OCI-LY3 (cell line): Measurements from ENCODE around the gene METTL18.
"Not testable (repeated sequence)": the region's sequence is repeated elsewhere in the genome, so short reads cannot be mapped to it uniquely, and the experiment has no call there.

Experiments used
- H2AFZ ChIP-seq: fragments of 200-600, 300-600 bp; shearing (Covaris generic); 2 replicates; pipeline ENCODE4 v1.6.0; 2014; ENCODE audit warnings: antibody characterized with exemption, low read depth, low read length
- H3K27ac ChIP-seq: fragments of 200-600, 300-600 bp; sonication (generic); 2 replicates; pipeline ENCODE4 v1.5.1; 2014; ENCODE audit warnings: mild to moderate bottlenecking, low read length, moderate library complexity, mixed read lengths
- H3K27me3 ChIP-seq: fragments of 200-600, 300-600 bp; sonication (generic); 2 replicates; pipeline ENCODE4 v1.6.1; 2014; ENCODE audit warnings: low read depth, low read length, mixed read lengths
- H3K36me3 ChIP-seq: fragments of 200-600, 300-600 bp; sonication (generic); replicated peaks from 2 replicates; pipeline ENCODE3; 2014; ENCODE audit warnings: low read depth, low read length, mixed read lengths
- H3K4me1 ChIP-seq: fragments of 300-600, 200-600 bp; sonication (generic); 2 replicates; pipeline ENCODE4 v1.6.1; 2014; ENCODE audit warnings: low read length, mixed read lengths
- H3K4me2 ChIP-seq: fragments of 200-600, 300-600 bp; sonication (generic); 2 replicates; pipeline ENCODE4 v1.6.1; 2014; ENCODE audit warnings: low read length, mixed read lengths
- H3K4me3 ChIP-seq: fragments of 300-600, 200-600 bp; sonication (generic); 2 replicates; pipeline ENCODE4 v1.5.1; 2014; ENCODE audit warnings: antibody characterized with exemption, mild to moderate bottlenecking, low read length, moderate library complexity
- H3K79me2 ChIP-seq: fragments of 300-600, 200-600 bp; shearing (Covaris generic); 2 replicates; pipeline ENCODE4 v1.6.1; 2014; ENCODE audit warnings: mild to moderate bottlenecking, low read length, mixed read lengths
- H3K9ac ChIP-seq: fragments of 300-600, 200-600 bp; shearing (Covaris generic); 2 replicates; pipeline ENCODE4 v1.6.0; 2014; ENCODE audit warnings: mild to moderate bottlenecking, low read length, moderate library complexity
- H3K9me3 ChIP-seq: fragments of 200-600, 300-600 bp; shearing (Covaris generic); 2 replicates; pipeline ENCODE4 v1.6.1; 2014; ENCODE audit warnings: low read length, mixed read lengths; ENCODE audit not compliant: insufficient read depth
- H4K20me1 ChIP-seq: fragments of 200-600, 300-600 bp; sonication (generic); 2 replicates; pipeline ENCODE4 v1.6.1; 2016; ENCODE audit warnings: low read length, mixed read lengths; ENCODE audit not compliant: insufficient read depth
- EZH2phosphoT487 ChIP-seq: fragments of 200-600 bp; shearing (Covaris generic); IDR thresholded peaks from 2 replicates; pipeline ENCODE4 v1.6.1; 2018; ENCODE audit warnings: antibody characterized with exemption, mixed run types, low read depth
- TF ChIP-seq, protein P1 (sequence below): fragments of 200-600, 300-600 bp; sonication (generic); IDR thresholded peaks from 2 replicates; pipeline ENCODE4 v1.5.1; 2014; ENCODE audit warnings: antibody characterized with exemption, low read length, low read depth

METTL18 gene

GRCh38 chr1:169821500-169821899 lies 26.8 kb upstream of the METTL18 start:
- Histone ChIP-seq H3K4me3 (no peak overlapping the region), H3K4me2 (no peak overlapping the region), H4K20me1 (no peaks in the 10 kb centered on the region), H3K36me3 (peaks cover 56% of the 10 kb centered on the region), H3K27ac (no peak overlapping the region), H3K79me2 (no peaks in the 10 kb centered on the region), H3K9ac (no peak overlapping the region), H3K27me3 (no peaks in the 10 kb centered on the region), H3K4me1 (no peaks in the 10 kb centered on the region), H2AFZ (no peak overlapping the region), H3K9me3 (no peaks in the 10 kb centered on the region)
- TF ChIP-seq, protein P1, sequence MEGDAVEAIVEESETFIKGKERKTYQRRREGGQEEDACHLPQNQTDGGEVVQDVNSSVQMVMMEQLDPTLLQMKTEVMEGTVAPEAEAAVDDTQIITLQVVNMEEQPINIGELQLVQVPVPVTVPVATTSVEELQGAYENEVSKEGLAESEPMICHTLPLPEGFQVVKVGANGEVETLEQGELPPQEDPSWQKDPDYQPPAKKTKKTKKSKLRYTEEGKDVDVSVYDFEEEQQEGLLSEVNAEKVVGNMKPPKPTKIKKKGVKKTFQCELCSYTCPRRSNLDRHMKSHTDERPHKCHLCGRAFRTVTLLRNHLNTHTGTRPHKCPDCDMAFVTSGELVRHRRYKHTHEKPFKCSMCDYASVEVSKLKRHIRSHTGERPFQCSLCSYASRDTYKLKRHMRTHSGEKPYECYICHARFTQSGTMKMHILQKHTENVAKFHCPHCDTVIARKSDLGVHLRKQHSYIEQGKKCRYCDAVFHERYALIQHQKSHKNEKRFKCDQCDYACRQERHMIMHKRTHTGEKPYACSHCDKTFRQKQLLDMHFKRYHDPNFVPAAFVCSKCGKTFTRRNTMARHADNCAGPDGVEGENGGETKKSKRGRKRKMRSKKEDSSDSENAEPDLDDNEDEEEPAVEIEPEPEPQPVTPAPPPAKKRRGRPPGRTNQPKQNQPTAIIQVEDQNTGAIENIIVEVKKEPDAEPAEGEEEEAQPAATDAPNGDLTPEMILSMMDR: no peak
- no peak for TF ChIP-seq EZH2phosphoT487

DNA sequence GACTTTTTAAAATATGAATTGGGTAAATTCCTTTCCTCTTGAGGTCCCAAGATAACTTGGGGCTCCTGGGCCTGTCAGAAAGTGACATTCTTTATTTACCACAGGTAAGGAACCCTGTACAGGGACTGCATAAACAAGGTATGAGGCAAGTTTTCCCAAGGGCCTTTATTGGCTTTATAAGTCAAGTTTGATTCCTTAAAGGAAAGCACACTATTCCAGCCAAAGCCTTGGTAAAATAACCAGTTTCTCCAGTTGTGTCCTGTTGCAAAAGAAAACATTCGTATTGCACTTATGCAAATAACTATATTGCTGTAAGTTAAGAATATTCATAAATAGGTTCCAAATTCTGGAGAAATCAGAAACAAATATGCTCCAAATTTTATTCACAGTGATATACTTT lies 21.9 kb upstream of the METTL18 start:
- H3K79me2 ChIP-seq: 0 out of 2 replicates have a peak, but pooled peaks cover 4% of the 10 kb centered on the region
- no peak overlapping the region for H3K9ac ChIP-seq
- H3K4me3 ChIP-seq: no peak overlapping the region
- H3K27me3 ChIP-seq: no peaks in the 10 kb centered on the region
- H3K4me1 ChIP-seq: no peaks in the 10 kb centered on the region
- H3K9me3 ChIP-seq: no peaks in the 10 kb centered on the region
- peaks cover 69% of the 10 kb centered on the region for H3K36me3 ChIP-seq
- no peak overlapping the region for H2AFZ ChIP-seq
- TF ChIP-seq, protein P1: no peak
- no peak for TF ChIP-seq EZH2phosphoT487
- no peaks in the 10 kb centered on the region for H4K20me1 ChIP-seq
- no peak overlapping the region for H3K4me2 ChIP-seq
- no peak overlapping the region for H3K27ac ChIP-seq

- TF ChIP-seq, protein P1: no peak
- TF ChIP-seq EZH2phosphoT487: no peak
- no peak overlapping the region for H3K9ac ChIP-seq
- no peaks in the 10 kb centered on the region for H4K20me1 ChIP-seq
- no peak overlapping the region for H2AFZ ChIP-seq
- no peak overlapping the region for H3K4me3 ChIP-seq
- H3K79me2 ChIP-seq: peaks cover 7% of the 10 kb centered on the region; the same call in 1 of the 2 replicates
- H3K27ac ChIP-seq: no peak overlapping the region
- peaks cover 69% of the 10 kb centered on the region for H3K36me3 ChIP-seq
- H3K9me3 ChIP-seq: no peaks in the 10 kb centered on the region
- H3K27me3 ChIP-seq: no peaks in the 10 kb centered on the region
- no peaks in the 10 kb centered on the region for H3K4me1 ChIP-seq
- no peak overlapping the region for H3K4me2 ChIP-seq
Observed at GRCh38 chr1:169814265-169814664, 19.6 kb upstream of the METTL18 start.

DNA sequence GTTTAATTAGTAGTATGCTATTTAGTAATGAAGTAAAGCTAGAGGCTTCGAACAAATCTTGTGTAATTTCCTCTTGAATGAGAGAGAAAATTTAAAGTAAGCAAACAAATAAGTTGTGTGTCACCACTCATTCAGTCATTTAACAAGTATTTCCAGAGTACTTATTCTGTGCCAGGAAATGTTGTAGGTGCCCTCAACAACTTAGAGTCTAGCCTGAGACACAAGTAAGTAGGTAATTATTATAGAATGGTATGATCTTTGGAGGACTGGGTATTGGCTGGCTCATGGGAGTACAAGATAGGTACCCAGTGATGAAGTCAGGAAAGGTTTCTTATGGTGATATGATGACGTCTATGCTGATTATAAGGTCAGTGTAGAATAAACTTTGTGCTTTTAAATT lies 17.4 kb upstream of the METTL18 start:
- no peak overlapping the region for H3K27ac ChIP-seq
- H3K4me3 ChIP-seq: no peak overlapping the region
- no peak overlapping the region for H2AFZ ChIP-seq
- H3K79me2 ChIP-seq: peaks cover 7% of the 10 kb centered on the region; the same call in 1 of the 2 replicates
- no peak overlapping the region for H3K9ac ChIP-seq
- no peaks in the 10 kb centered on the region for H3K4me1 ChIP-seq
- no peak for TF ChIP-seq EZH2phosphoT487
- TF ChIP-seq, protein P1: no peak
- peaks cover 74% of the 10 kb centered on the region for H3K36me3 ChIP-seq
- no peaks in the 10 kb centered on the region for H4K20me1 ChIP-seq
- H3K27me3 ChIP-seq: no peaks in the 10 kb centered on the region
- no peaks in the 10 kb centered on the region for H3K9me3 ChIP-seq
- no peak overlapping the region for H3K4me2 ChIP-seq

DNA sequence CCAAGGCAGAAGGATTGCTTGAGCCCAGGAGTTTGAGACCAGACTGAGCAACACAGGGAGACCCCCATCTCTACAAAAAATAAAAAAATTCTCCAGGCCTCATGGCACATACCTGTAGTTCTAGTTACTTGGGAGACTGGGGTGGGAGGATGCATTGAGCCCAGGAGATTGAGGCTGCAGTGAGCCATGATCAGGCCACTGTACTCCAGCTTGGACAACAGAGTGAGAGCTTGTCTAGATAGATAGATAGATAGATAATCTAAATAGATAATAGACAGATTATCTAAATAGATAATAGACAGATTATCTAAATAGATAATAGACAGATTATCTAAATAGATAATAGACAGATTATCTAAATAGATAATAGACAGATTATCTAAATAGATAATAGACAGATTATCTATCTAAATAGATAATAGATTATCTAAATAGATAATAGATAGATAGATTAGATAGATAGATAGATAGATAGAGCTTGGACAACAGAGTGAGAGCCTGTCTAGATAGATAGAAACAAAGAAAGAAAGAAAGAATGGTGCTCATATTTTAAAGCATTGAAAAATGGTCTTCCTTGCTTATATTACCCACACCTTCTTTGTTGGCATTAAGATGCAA lies 16.8 kb upstream of the METTL18 start:
- H2AFZ ChIP-seq, H3K27me3 ChIP-seq, H3K79me2 ChIP-seq, H3K4me3 ChIP-seq, H3K9me3 ChIP-seq, H3K27ac ChIP-seq, H4K20me1 ChIP-seq, H3K4me1 ChIP-seq, H3K4me2 ChIP-seq, H3K9ac ChIP-seq: not testable (repeated sequence)
- peaks cover 74% of the 10 kb centered on the region for H3K36me3 ChIP-seq
